ENCODE measurements around the gene KLHL22.
"Not testable (repeated sequence)": the region's sequence is repeated elsewhere in the genome, so short reads cannot be mapped to it uniquely, and the experiment has no call there.

Gene KLHL22

DNA sequence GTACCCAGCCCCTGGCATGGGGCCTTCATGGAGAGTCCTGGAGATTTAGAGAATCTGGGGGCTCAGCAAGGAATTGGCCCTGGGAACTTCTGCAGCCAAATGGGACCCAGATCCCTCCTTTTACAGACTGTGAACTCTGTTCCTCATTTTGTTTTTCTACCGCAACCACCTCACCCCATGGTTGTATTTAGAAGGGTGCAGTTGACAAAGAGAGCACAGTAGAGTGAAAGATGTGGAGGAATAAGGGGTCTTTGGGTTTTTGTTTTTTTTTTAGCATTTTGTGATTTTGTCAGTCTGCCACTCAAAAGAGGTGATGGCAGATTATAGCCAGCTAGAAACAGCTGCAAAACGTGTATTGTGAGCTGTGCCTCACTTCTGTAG, 99.7 kb downstream of the KLHL22 start:
- no peak for DNase-seq

DNA sequence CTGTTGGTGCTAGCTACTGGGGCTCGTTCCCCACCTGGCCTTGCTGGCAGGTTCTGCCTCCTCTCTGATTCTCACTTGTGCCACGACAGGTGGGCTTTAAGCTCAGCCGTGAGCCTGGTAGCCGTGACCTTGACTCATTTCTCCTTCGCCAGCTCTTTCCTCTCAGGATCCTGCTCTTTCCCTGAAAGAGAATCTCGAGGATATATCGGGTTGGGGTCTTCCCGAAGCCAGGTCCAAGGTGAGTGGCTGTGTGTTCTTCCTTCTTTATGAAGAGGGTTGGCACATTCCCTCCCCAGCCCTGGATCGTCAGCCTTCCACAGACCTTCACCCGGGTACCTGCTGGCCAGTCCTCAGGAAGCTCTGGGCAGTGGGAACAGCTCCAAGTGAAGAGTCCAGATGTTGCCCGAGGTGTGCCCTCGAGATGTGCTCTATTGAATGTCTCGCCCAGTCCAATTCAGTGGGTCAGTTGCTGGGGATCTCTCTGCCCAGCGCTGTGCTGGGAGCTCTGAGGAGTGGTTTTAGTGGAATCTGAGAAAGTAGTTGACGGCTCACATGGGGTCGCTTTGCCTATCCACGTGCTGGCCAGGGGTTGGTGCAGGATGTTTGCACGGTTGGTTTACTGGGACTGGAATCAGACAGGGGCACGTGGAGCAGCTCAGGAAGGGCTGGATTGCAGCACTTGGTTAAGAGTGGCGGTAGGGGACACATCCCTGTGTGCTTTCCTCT, 100.3 kb downstream of the KLHL22 start:
- no peak for DNase-seq

DNA sequence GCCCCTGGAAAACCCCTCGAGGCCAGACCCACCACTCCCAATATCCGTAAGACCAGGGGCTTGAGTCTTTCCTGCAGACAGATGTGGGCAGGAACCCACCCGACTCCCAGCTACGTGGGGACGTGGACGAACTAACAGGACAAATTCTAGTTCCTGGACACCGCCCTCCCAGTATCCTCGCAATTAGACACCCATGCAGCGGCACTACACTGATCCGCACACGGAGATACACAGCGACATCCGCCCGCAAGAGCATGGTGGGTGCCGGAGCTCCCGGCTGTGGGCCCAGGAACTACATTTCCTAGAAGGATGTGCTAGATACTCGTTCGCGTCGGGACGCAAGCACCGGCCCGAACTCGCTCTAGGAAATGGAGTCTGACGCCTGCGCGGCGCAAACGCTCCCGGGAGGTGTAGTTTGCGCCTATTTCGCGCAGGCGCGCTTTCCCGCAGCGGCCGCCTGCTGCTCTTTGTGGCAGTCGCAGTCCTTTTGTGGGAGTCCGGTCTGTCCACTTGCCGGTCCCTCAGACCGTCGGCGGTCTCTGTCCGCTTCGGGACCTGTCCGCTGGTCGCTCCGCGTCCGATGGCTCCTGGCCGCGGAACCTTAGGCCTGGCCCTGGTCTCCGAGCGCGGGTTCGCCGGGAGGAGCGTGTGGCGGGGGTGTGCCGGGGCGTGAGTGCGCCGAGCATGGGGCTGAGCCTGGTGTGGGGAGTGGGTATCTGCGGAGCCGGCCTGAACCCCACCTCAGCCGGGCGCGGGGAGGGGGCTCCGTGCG, 101.7 kb downstream of the KLHL22 start, which contains the start of gene ZNF74:
ZNF74 (plus strand) TSS at position 447 of the 772 bp plus-strand sequence. CDS start 478 bp downstream, outside the sequence.
- DNase-seq = peak; percentile 82

- no peak for DNase-seq
Measured at GRCh38 chr22:20392983-20393704, 102.5 kb downstream of the KLHL22 start.

- DNase-seq = not testable (repeated sequence)
Measured at GRCh38 chr22:20392365-20392881, 103.2 kb downstream of the KLHL22 start.
